H1 (cell line): ENCODE measurements around the gene PAX9. TPM values are rescaled to one million over a fixed set of nuclear protein-coding genes. Genes with fewer than 3 reads are reported as not detected.

Experiments used
- CTCF ChIA-PET: fragments of 300-600 bp; sonication (Branson Sonifier 250); formaldehyde crosslinking; loops from one replicate; lab custom pipeline; 2021; ENCODE audit not compliant: partially characterized antibody; lab: Charles Lee
- POLR2A ChIA-PET: fragments of 300-600 bp; sonication (Branson Sonifier 250); formaldehyde crosslinking; loops from one replicate; lab custom pipeline; 2021; ENCODE audit warnings: inconsistent platforms; ENCODE audit not compliant: partially characterized antibody; lab: Charles Lee
- DNase-seq, 2 experiments: peaks; one replicate each; pipeline versions ENCODE4 v3.0.0 to v3.0.0-alpha.2; 2010 to 2022; ENCODE audit warnings: low spot score in 2 of 2, low read depth in 1 of 2, mixed read lengths in 1 of 2
- FAIRE-seq: peaks from 2 replicates; lab custom pipeline; 2011; peaks lifted over from hg19 to GRCh38; lab: Jason Lieb, UNC
- H2AFZ ChIP-seq: 2 replicates; pipeline ENCODE4 v1.8.1; 2012; ENCODE audit warnings: low read length, inconsistent platforms
- H2AK5ac ChIP-seq: 2 replicates; pipeline ENCODE4 v1.6.1; 2013; ENCODE audit warnings: low read depth, low read length
- H2BK120ac ChIP-seq: replicated peaks from 2 replicates; pipeline ENCODE3; 2013; ENCODE audit warnings: low read depth, low read length, inconsistent platforms
- H2BK12ac ChIP-seq: 2 replicates; pipeline ENCODE4 v1.6.1; 2013; ENCODE audit warnings: low read depth, low read length
- H2BK15ac ChIP-seq: 2 replicates; pipeline ENCODE4 v1.6.1; 2013; ENCODE audit warnings: low read length
- H2BK20ac ChIP-seq: 2 replicates; pipeline ENCODE4 v1.6.1; 2013; ENCODE audit warnings: low read length
- H2BK5ac ChIP-seq: 2 replicates; pipeline ENCODE4 v1.6.1; 2013; ENCODE audit warnings: low read depth, low read length
- H3K14ac ChIP-seq: 2 replicates; pipeline ENCODE4 v1.6.1; 2013; ENCODE audit warnings: inconsistent platforms; ENCODE audit not compliant: insufficient read length
- H3K18ac ChIP-seq: 2 replicates; pipeline ENCODE4 v1.6.1; 2013; ENCODE audit warnings: low read length; ENCODE audit errors: extremely low read depth
- H3K23ac ChIP-seq: 2 replicates; pipeline ENCODE4 v1.6.1; 2013; ENCODE audit warnings: inconsistent platforms; ENCODE audit not compliant: insufficient read length
- H3K23me2 ChIP-seq: 2 replicates; pipeline ENCODE4 v1.6.1; 2013; ENCODE audit warnings: low read depth, low read length
- H3K27ac ChIP-seq: 2 replicates; pipeline ENCODE4 v1.6.1; 2011; ENCODE audit warnings: low read depth, low read length, inconsistent platforms
- H3K27me3 ChIP-seq, 4 experiments: replicated peaks in 1 of 4; 1 replicate in 1 of 4; 2 replicates in 3 of 4; pipeline versions ENCODE4 v1.6.1 to v1.8.1; 2011 to 2013; ENCODE audit warnings: low read length in 3 of 4, mild to moderate bottlenecking in 3 of 4, inconsistent platforms in 2 of 4, mixed read lengths in 2 of 4, moderate library complexity in 1 of 4; ENCODE audit not compliant: control insufficient read depth in 3 of 4, insufficient read depth in 3 of 4; ENCODE audit errors: extremely low read depth in 1 of 4
- H3K36me3 ChIP-seq, 4 experiments: 2 replicates each; pipeline versions ENCODE4 v1.6.1 to v1.8.1; 2011 to 2013; ENCODE audit warnings: mild to moderate bottlenecking in 4 of 4, low read length in 3 of 4, moderate library complexity in 2 of 4, control low read depth in 1 of 4, inconsistent platforms in 1 of 4; ENCODE audit not compliant: insufficient read depth in 4 of 4, control insufficient read depth in 2 of 4
- H3K4ac ChIP-seq: replicated peaks from 2 replicates; pipeline ENCODE3; 2013; ENCODE audit warnings: low read length, low read depth, mixed read lengths, inconsistent platforms; ENCODE audit not compliant: insufficient read length
- H3K4me1 ChIP-seq, 4 experiments: replicated peaks in 1 of 4; 1 replicate in 1 of 4; 2 replicates in 3 of 4; pipeline versions ENCODE4 v1.6.1 to v1.8.1; 2011 to 2013; ENCODE audit warnings: low read length in 3 of 4, inconsistent platforms in 2 of 4, mixed read lengths in 1 of 4; ENCODE audit not compliant: insufficient read depth in 4 of 4, control insufficient read depth in 3 of 4
- H3K4me2 ChIP-seq, 2 experiments: 2 replicates each; pipeline versions ENCODE4 v1.6.1 to v1.8.1; 2011 to 2013; ENCODE audit warnings: low read depth in 2 of 2, low read length in 2 of 2, control low read depth in 1 of 2, inconsistent platforms in 1 of 2, mild to moderate bottlenecking in 1 of 2; ENCODE audit not compliant: insufficient read depth in 1 of 2
- H3K4me3 ChIP-seq, 4 experiments: fragments of 200-600, 300-600 bp in 1 of 4; sonication (generic), shearing (Covaris generic), sonication (Bioruptor Twin) in 1 of 4; 2 replicates each; pipeline versions ENCODE4 v1.5.1 to v1.8.1; 2011 to 2016; ENCODE audit warnings: low read length in 4 of 4, low read depth in 3 of 4, control low read depth in 2 of 4, inconsistent platforms in 2 of 4, mild to moderate bottlenecking in 2 of 4, mixed read lengths in 1 of 4, moderate library complexity in 1 of 4; ENCODE audit not compliant: insufficient read depth in 2 of 4; ENCODE audit errors: extremely low read depth in 1 of 4
- H3K56ac ChIP-seq: replicated peaks from 2 replicates; pipeline ENCODE3; 2013; ENCODE audit warnings: low read depth, mild to moderate bottlenecking, mixed read lengths, low read length, inconsistent platforms; ENCODE audit not compliant: insufficient read length
- H3K79me1 ChIP-seq: 2 replicates; pipeline ENCODE4 v1.6.1; 2013; ENCODE audit warnings: low read depth, low read length, control low read depth
- H3K79me2 ChIP-seq, 2 experiments: 2 replicates each; pipeline versions ENCODE4 v1.6.1 to v1.8.1; 2012 to 2013; ENCODE audit warnings: low read length in 2 of 2, mild to moderate bottlenecking in 2 of 2, inconsistent platforms in 1 of 2; ENCODE audit not compliant: insufficient read depth in 2 of 2, control insufficient read depth in 1 of 2
- H3K9ac ChIP-seq, 4 experiments: replicated peaks in 1 of 4; 1 replicate in 1 of 4; 2 replicates in 3 of 4; pipeline versions ENCODE4 v1.6.1 to v1.8.1; 2011 to 2013; ENCODE audit warnings: low read depth in 3 of 4, low read length in 3 of 4, control low read depth in 2 of 4, mild to moderate bottlenecking in 2 of 4, moderate library complexity in 2 of 4, inconsistent platforms in 1 of 4; ENCODE audit errors: extremely low read depth in 1 of 4
- H3K9me3 ChIP-seq, 2 experiments: 2 replicates each; pipeline versions ENCODE4 v1.6.1 to v1.8.1; 2012 to 2013; ENCODE audit warnings: mild to moderate bottlenecking in 2 of 2, moderate library complexity in 2 of 2, control low read depth in 1 of 2, inconsistent platforms in 1 of 2, low read depth in 1 of 2, low read length in 1 of 2, mixed read lengths in 1 of 2; ENCODE audit not compliant: insufficient read depth in 2 of 2
- H4K20me1 ChIP-seq, 2 experiments: replicated peaks in 1 of 2; 2 replicates each; pipeline versions ENCODE3 to v1.8.1; 2011 to 2013; ENCODE audit warnings: inconsistent platforms in 2 of 2, low read length in 2 of 2, mild to moderate bottlenecking in 1 of 2; ENCODE audit not compliant: insufficient read depth in 2 of 2, control insufficient read depth in 1 of 2
- H4K5ac ChIP-seq: 2 replicates; pipeline ENCODE4 v1.6.1; 2013; ENCODE audit warnings: low read length, low read depth, mixed read lengths, inconsistent platforms; ENCODE audit not compliant: insufficient read length
- H4K8ac ChIP-seq: 2 replicates; pipeline ENCODE4 v1.8.0; 2013; ENCODE audit warnings: mild to moderate bottlenecking, moderate library complexity, low read length, inconsistent platforms; ENCODE audit not compliant: insufficient read depth; ENCODE audit errors: extremely low read depth
- H4K91ac ChIP-seq: replicated peaks from 2 replicates; pipeline ENCODE3; 2013; ENCODE audit warnings: low read length, mixed read lengths, inconsistent platforms; ENCODE audit not compliant: insufficient read length
- BRCA1 ChIP-seq: IDR thresholded peaks from 2 replicates; pipeline ENCODE4 v1.6.1; 2012; ENCODE audit warnings: low read depth, low read length, improper control_type of control experiment
- EP300 ChIP-seq, 2 experiments: IDR thresholded peaks; 1 replicate in 1 of 2; 2 replicates in 1 of 2; pipeline ENCODE4 v1.6.1; 2011 to 2012; ENCODE audit warnings: low read depth in 2 of 2, low read length in 2 of 2, mild to moderate bottlenecking in 2 of 2, borderline replicate concordance in 1 of 2, inconsistent platforms in 1 of 2, moderate library complexity in 1 of 2
- GTF2F1 ChIP-seq: IDR thresholded peaks from 2 replicates; pipeline ENCODE4 v1.6.1; 2012; ENCODE audit warnings: low read depth, low read length, improper control_type of control experiment, borderline replicate concordance
- JUN ChIP-seq: IDR thresholded peaks from 2 replicates; pipeline ENCODE4 v1.6.1; 2011; ENCODE audit warnings: low read depth, mild to moderate bottlenecking, improper control_type of control experiment, low read length
- NRF1 ChIP-seq: IDR thresholded peaks from 2 replicates; pipeline ENCODE4 v1.6.1; 2011; ENCODE audit warnings: mild to moderate bottlenecking, low read depth, low read length, improper control_type of control experiment
- RAD21 ChIP-seq, 2 experiments: IDR thresholded peaks in 1 of 2; conservative IDR thresholded peaks in 1 of 2; 2 replicates each; pipeline ENCODE4 v1.6.1; 2011; ENCODE audit warnings: low read depth in 2 of 2, low read length in 2 of 2, improper control_type of control experiment in 1 of 2, inconsistent platforms in 1 of 2, mild to moderate bottlenecking in 1 of 2, moderate library complexity in 1 of 2
- YY1 ChIP-seq: IDR thresholded peaks from 2 replicates; pipeline ENCODE4 v1.6.1; 2011; ENCODE audit warnings: low read depth, mild to moderate bottlenecking, low read length
- ZNF274 ChIP-seq: IDR thresholded peaks from 2 replicates; pipeline ENCODE4 v1.7.0; 2012; ENCODE audit warnings: low read length, borderline replicate concordance; ENCODE audit errors: extremely low read depth
- WGBS, 2 experiments: shearing (Covaris generic) in 1 of 2; methylation state at CpG; one replicate each; pipeline versions ENCODE4 v1.1.6 to v1.1.7; 2013 to 2015; ENCODE audit warnings: low lambda C conversion rate in 2 of 2, mixed read lengths in 2 of 2, inconsistent platforms in 1 of 2, low coverage in 1 of 2, missing lambda C conversion rate in 1 of 2; ENCODE audit not compliant: insufficient replicate concordance in 2 of 2, insufficient coverage in 1 of 2, insufficient read length in 1 of 2; ENCODE audit errors: extremely low coverage in 1 of 2, missing lambda C conversion rate in 1 of 2; 5-methylcytosine and 5-hydroxymethylcytosine counted together
- polyA plus RNA-seq, 7 experiments: library from polyadenylated mRNA; depleted of rRNA in 3 of 7; stranded (reverse) in 5 of 7; unstranded in 2 of 7; fragments of >200 nt in 5 of 7; fragments of 200-250 nt in 2 of 7; gene quantifications; 1 replicate in 5 of 7; 2 replicates in 1 of 7; 4 replicates in 1 of 7; pipeline versions ENCODE4 v1.2.1 to v1.2.3, GENCODE V29; 2011 to 2013; ENCODE audit warnings: missing spikeins in 2 of 7, mixed read lengths in 2 of 7
- total RNA-seq: library from RNA; stranded (reverse); fragmentation: NEBNext Ultra II Directional; extraction: Animal tissue kit (Norgen Biotek cat#: 25700); gene quantifications from 2 replicates; pipeline ENCODE4 v1.2.1, GENCODE V29; 2021

The PAX9 gene
- total and polyA plus RNA-seq, 2 of the 8 experiments (the other 6 are each of a cell fraction or from before 2014, with no cell fraction given) = 0.05 TPM; not detected in 1

GRCh38 chr14:36726128-36726527 is 64.5 kb downstream of the PAX9 start:
- no peaks in the 10 kb centered on the region for H3K79me1 ChIP-seq
- no peaks in the 10 kb centered on the region for H3K4me1 ChIP-seq
- H3K4ac ChIP-seq = no peak overlapping the region
- no peak overlapping the region for H4K8ac ChIP-seq
- no peak for TF ChIP-seq NRF1
- no peak for TF ChIP-seq YY1
- TF ChIP-seq JUN = no peak
- no peak for TF ChIP-seq RAD21 (IDR thresholded peaks at IDR 0.05 in 1 of 2, conservative IDR thresholded peaks at IDR 0.05 in 1 of 2; ENCODE audit: low read depth in 2 of 2, low read length in 2 of 2)
- TF ChIP-seq EP300 (IDR thresholded peaks at IDR 0.05; ENCODE audit: borderline replicate concordance in 1 of 2, low read depth in 2 of 2, low read length in 2 of 2) = no peak
- no peak for TF ChIP-seq ZNF274
- TF ChIP-seq GTF2F1 = no peak
- TF ChIP-seq BRCA1 = no peak
- no peak overlapping the region for H2BK120ac ChIP-seq
- ChIA-PET POLR2A (no interaction called here), CTCF (interaction anchor here (0.7 to 6.5 kb wide), 2 partner anchors 21 to 99 kb away, joined by 3 to 43 read pairs; no protein-coding TSS in a partner anchor)
- FAIRE-seq = no peak
- no peak overlapping the region for H3K18ac ChIP-seq
- no peak overlapping the region for H4K5ac ChIP-seq
- H2BK20ac ChIP-seq = no peak overlapping the region
- H3K23me2 ChIP-seq = no peaks in the 10 kb centered on the region
- no peak overlapping the region for H3K56ac ChIP-seq
- no peak overlapping the region for H3K14ac ChIP-seq
- no peak overlapping the region for H3K4me2 ChIP-seq
- H3K23ac ChIP-seq = no peak overlapping the region
- H3K27ac ChIP-seq = no peak overlapping the region
- H3K4me3 ChIP-seq = no peak overlapping the region
- H3K9me3 ChIP-seq = no peaks in the 10 kb centered on the region
- H2AFZ ChIP-seq = no peak overlapping the region
- no peak overlapping the region for H2AK5ac ChIP-seq
- H4K20me1 ChIP-seq = no peaks in the 10 kb centered on the region
- no peak overlapping the region for H2BK5ac ChIP-seq
- no peak for DNase-seq
- no peaks in the 10 kb centered on the region for H3K27me3 ChIP-seq
- no peaks in the 10 kb centered on the region for H3K36me3 ChIP-seq
- 93 to 100% methylated on average over 2 to 3 of the region's 3 CpGs for WGBS, 2 experiments
- H3K79me2 ChIP-seq = no peaks in the 10 kb centered on the region
- H2BK15ac ChIP-seq = no peak overlapping the region
- H3K9ac ChIP-seq = peak overlapping the region in 1 of 4 experiments; percentile 34; a peak in 1 of 7 replicates
- no peak overlapping the region for H4K91ac ChIP-seq
- H2BK12ac ChIP-seq = no peak overlapping the region
